Sciatic nerve (tissue), 2 donors: Measurements from ENCODE around the gene HIVEP1. TPM values are rescaled to one million over a fixed set of nuclear protein-coding genes. Genes with fewer than 3 reads are reported as not detected.

Source experiments
- ATAC-seq: fragments of 200-7000 bp; cut with Tn5 transposase; one replicate; pipeline ENCODE4 v1.9.1; 2020; ENCODE audit warnings: mild to moderate bottlenecking, moderate library complexity
- DNase-seq: peaks from one replicate; pipeline ENCODE4 v3.0.0-alpha.2; 2020; ENCODE audit warnings: low spot score
- intact Hi-C: fragments of 100-400 bp; cut with DNase I; formaldehyde crosslinking; loops from one replicate; pipeline ENCODE4 v1.14.2; 2022
- total RNA-seq: library from RNA; stranded (reverse); fragmentation: NEBNext Ultra II Directional; extraction: Animal tissue kit (Norgen Biotek cat#: 25700); gene quantifications from one replicate; pipeline ENCODE4 v1.2.1, GENCODE V29; 2021
- donor health status: DM: no; HTN: no; CAD: no.
- donor health status: DM: no; HTN: no; CAD: no.

HIVEP1 gene
- total RNA-seq, 1 donor from 2014 or later, result 48.6 TPM

DNA sequence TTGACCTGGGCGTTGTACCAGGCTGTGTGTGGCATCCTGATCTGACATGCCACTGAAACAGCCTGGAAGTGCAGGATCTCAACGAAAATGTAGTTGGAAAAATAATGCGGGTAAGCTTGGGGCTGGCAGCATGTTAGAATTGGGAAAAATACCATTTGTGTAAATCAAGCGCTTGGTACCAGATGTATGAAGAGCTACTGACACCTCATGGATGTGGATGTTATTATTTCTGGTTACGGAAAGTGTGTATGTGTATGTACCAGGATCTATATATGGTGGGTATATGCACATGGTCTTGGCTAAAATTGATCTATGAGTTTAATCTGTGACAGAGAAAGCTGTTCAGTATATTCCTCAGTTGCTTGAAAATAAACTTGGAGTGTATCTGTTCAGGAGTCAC lies 22.7 kb downstream of the HIVEP1 start:
- ATAC-seq (no peak), DNase-seq (no peak)
- intact Hi-C loops, result no loop called here

- DNase-seq (no peak), ATAC-seq (no peak)
- intact Hi-C loops, result no loop called here
Measured at GRCh38 chr6:12036766-12037165, 24.7 kb downstream of the HIVEP1 start.

DNA sequence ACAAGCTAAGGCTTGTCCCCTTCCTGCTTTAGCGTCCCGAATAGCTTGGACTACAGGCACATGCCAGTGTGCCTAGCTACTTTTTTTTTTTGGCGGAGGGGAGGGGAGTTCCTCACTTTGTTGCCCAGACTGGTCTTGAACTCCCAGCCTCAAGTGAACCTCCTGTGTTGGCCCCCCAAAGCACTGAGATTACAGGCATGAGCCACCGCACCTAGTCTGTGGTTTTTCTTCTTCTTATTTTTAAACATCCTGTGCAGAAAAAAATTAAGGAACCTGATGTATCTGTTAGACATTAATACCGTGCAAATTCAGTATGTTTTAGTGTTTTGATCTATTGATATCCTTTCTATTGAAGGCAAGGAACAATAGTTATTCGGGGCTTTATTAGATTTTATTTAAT lies 25.7 kb downstream of the HIVEP1 start:
- intact Hi-C loops, result no loop called here
- DNase-seq (no peak), ATAC-seq (no peak)

DNA sequence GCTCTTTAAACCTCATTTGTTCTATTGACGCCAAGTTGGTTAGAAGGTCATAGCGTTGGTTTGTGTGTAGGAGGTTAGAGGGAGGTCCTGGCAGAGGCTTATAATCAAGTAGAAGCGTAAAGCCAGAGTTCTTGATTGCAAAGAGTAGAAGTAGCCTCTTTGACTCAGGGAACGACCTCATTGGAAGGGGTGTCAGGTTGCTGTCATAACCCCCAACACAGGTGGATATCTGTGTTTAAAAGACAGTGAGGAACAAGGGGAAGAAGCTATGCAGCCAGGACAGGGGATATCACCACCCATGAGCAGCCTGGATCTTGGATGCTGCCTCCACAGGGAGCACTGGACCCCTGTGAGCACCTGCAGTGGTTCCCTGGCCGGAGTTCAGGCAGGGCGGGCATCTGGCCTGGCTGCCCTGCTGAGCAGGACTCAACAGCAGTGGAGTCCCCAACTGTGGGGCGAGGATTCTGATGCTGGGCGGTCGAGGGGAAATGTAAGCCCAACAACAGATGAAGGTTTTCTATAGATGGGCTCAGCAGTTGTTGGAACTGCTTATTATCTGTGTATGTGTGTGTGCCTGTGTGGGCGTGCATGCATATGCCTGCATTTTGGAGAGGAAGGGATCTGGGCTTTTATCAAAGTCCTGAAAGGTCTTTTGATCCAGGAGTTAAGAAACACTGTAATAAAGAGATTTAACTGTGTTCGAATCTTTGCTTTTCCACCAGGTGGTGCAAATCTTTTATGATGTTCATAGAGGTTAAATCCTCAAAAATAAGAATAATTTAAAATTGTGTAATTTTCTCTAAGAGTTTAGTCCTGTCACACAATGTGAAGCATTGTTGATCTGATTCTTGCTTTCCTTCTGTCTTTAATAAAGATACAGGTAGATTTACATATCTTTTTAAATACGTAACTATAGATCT lies 27.7 kb downstream of the HIVEP1 start:
- intact Hi-C loops, result no loop called here

DNA sequence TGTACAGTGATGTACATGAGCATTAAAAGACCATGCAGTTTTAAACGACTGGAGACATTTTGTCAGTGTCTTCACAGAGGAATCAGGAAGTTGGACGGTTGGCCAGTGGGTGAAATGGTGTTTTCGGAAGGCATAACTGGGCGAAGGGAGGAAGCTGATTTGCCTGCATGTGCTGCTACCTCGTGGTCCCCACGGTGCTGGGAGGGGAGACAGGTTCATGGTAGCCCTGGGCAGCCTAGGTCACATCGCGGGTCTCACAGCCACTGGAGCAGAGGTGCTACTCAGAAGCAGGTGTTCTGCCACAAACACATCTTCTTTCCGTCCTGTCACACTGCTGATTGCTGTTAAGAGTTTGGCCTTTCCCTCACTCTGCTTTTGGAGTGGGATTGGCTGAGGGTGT lies 35.2 kb downstream of the HIVEP1 start:
- no peak for DNase-seq
- no peak for ATAC-seq
- intact Hi-C loops, result no loop called here

More for the DNA sequence above, 27.7 kb downstream of the HIVEP1 start:
- DNase-seq, result no peak
- no peak for ATAC-seq

GRCh38 chr6:12047792-12048432 lies 35.8 kb downstream of the HIVEP1 start:
- intact Hi-C loops, result no loop called here
- ATAC-seq (no peak), DNase-seq (no peak)

DNA sequence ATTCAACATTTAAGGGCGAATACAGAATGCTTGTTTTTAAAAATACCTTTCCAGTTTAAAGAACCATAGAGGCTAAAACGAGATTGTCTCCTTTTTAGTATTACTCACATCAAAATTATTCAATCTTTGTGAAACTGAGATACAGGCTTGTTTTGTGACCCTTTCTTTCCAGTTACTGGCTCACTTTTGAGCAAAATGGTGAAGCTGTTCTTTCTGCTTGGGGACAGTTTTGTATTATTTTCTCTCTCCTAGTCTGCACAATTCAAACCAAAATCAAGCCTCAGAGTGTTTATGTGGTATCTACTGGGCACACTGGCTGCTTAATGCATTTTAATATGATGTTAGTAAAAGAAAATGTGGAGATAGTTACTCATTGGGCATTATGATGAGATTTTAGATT lies 36.5 kb downstream of the HIVEP1 start:
- ATAC-seq, result no peak
- intact Hi-C loops, result no loop called here
- no peak for DNase-seq

- DNase-seq (no peak), ATAC-seq (no peak)
- intact Hi-C loops, result no loop called here
Measured at GRCh38 chr6:12049165-12049564, 37.1 kb downstream of the HIVEP1 start.

DNA sequence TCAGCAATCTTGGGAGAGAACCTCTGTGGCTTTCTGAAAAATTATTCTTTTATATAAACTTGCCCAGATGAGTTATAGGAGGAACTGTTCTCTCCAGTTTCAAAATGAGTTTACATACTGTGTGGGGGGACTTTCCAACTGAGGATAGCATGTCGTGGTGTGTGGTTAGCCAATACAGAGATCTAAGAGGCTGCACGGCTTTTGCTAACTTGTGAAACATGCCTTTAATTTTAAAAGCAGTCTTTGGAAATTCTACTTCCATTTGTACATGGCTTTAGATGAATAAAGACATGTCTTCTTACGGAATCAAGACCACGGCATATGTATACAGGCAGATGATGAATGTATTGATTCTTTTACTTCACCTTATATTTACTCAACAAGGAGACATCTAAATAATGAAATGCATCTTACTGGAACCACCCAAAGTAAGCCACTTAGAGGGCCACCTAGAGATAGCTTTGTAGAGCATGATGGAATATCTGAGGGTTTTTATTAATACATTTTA lies 39.8 kb downstream of the HIVEP1 start:
- intact Hi-C loops, result no loop called here
- ATAC-seq (peak; percentile 76), DNase-seq (no peak)

DNA sequence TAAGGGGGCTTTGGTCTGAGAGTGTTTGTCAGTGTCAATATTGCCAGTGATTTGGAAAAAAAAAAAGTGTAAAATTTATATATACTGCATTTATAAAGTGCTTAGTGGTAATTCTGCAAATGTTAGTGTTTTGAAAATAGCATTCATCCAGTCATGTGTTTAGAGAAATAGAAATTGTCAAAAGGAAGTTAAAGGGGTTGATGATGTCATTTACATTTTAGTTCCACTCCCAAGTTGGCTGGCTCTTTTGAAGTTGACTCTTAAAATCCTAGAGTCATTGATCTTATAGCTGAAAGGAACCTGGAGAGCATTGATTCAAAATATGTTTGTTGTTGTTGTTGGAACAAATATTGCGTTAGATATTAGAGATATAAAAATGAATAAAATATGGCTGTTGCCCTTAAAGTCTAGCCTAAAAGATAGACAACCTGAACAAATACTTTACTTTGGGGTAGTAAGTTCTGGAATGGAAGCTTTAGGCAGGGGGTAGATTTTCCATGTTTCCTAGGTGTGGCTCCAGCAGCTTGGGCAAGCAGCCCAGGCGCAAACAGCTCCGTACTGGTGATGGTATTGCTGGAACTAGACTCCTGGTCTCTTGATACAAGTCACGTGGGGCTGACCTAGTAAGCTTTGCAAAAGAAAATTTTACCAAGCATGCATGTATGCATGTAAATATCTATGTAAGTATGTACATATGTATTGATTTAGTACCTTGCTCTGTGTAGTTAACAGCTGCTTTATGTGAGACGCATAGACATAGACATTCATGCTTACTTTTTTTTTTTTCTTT lies 46.3 kb downstream of the HIVEP1 start:
- no peak for ATAC-seq
- intact Hi-C loops, result no loop called here
- DNase-seq, result no peak

DNA sequence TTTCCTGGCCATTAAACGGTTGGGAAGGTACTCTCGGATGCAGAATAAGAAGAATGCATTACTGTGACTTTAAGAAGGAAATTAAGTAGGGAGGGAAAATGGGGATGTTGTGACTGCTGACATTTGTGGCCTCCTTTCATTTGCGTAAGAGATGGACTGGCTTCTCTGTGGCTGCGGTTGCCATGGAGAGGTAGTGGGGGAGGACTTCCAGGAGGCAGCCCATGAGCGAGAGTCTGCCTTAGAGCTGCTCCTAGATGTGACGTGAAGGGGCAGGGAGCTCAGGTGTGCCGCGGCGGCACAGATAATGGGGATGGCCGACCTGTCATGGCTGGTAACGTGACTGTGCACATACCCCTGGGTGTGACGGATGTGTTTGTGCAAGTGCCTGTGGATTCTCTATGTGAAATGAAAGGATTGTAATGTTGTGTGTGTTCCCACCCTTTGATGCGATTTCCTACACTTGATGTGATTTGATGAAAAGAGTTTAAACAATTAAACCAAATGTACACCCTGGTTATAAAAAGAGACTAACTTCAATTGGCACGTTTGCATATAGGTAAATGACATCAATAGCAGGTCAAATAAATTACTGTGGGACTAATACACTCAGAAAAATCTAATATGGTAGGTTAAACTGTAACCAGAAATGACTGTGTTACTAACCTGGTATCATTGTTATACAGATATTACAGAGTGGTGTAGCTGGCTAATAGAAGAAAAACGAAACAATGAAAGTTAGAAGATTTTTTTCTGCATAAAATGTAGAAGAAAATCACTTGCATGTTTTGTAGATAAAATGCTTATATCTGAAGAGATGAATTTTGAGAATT lies 48.9 kb downstream of the HIVEP1 start:
- DNase-seq, result peak; percentile 73
- intact Hi-C loops, result no loop called here
- peak; percentile 79 for ATAC-seq

DNA sequence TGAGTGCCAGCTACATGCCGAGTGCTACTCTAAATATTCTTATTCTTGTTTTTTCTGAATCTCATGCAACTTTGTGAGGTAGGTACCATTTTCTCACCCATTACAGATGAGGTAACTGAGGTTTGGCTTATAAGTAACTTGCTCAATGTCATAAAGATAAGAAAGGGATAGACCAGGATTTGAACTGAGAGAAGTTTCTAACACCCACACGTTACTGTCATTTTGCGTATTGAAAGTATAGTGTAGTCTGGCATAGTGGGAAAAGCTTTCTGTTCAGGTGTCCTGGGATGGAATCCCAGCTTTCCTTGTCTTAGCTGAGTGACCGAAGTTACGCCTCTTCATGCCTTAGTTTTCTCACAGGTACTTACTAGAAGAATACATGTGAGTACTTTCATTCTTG lies 50.5 kb downstream of the HIVEP1 start:
- intact Hi-C loops, result no loop called here
- DNase-seq (no peak), ATAC-seq (no peak)

- intact Hi-C loops, result no loop called here
- no peak for ATAC-seq
- no peak for DNase-seq
Measured at GRCh38 chr6:12064131-12064530, 52.0 kb downstream of the HIVEP1 start.

DNA sequence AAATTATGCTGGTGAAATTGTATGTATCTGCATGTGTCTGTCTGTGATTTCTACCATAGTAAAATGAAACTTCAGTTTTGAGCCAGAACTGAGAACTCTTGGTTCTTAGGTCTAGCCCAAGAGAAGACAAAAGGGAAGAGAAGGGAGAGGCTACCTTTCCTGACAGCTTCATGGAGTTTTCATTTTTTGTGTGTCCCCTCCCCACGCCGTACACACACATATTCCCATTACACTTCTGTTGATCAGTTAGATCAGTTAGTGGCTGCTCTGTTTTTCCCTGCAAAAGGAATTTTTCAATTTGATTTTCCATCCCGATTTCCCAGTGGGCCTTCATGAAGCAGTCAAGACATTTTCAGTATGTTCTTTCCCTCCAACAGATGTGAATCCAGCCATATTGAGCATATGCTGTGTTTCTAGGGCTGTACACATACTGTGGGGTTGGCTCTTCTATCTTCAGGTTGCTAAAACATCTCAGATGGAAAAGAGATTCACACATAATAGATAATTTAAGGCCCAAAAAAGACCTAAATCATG lies 52.5 kb downstream of the HIVEP1 start:
- no peak for ATAC-seq
- intact Hi-C loops, result no loop called here

GRCh38 chr6:12065321-12066140 lies 53.4 kb downstream of the HIVEP1 start:
- ATAC-seq (no peak), DNase-seq (no peak)
- intact Hi-C loops, result no loop called here

More for the DNA sequence above, 52.5 kb downstream of the HIVEP1 start:
- DNase-seq, result no peak

GRCh38 chr6:12066297-12066696 lies 54.2 kb downstream of the HIVEP1 start:
- DNase-seq (no peak), ATAC-seq (no peak)
- intact Hi-C loops, result no loop called here

DNA sequence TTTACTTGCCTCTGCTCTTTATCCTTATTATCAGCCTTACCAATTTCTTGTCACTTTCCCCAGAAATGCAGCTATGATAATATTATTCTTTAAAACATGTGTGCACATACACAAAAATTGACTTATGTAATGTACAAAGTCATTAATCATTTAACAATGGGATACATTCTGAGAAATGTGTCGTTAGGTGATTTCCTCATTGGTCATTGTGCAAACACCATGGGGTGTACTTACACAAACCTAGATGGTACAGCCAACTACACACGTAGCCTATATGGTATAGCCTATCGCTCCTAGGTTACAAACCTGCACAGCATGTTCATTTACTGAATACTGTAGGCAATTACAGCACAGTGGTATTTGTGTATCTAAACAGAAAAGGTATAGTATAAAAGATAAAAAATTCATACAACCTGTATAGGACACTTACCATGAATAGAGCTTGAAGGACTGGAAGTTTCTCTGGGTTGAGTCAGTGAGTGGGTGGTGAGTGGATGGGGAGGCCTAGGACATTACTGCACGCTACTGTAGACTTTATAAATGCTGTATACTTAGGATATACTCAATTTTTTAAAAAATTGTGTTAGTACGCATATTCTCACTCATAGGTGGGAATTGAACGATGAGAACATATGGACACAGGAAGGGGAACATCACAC lies 56.9 kb downstream of the HIVEP1 start:
- DNase-seq (no peak), ATAC-seq (no peak)
- intact Hi-C loops, result no loop called here
